Activated CD4-positive, alpha-beta memory T cell treated with anti-CD3 and anti-CD28 coated beads for 36 hours (primary cell): ENCODE results near the gene TM6SF1. TPM values are rescaled to one million over a fixed set of nuclear protein-coding genes. Genes with fewer than 3 reads are reported as not detected.

Source experiments
- microRNA-seq: library from miRNA; unstranded; fragments of <30 nt; microRNA quantifications from one replicate; pipeline ENCODE4 v1.2.0, GENCODE V29; 2022; ENCODE audit warnings: borderline number of aligned reads, borderline microRNAs expressed, borderline replicate concordance
- total RNA-seq, 2 experiments: library from RNA; stranded (reverse); gene quantifications; one replicate each; pipeline ENCODE4 v1.2.3, GENCODE V29; 2021

Gene TM6SF1
- total RNA-seq, 2 experiments from 2014 or later, result 1.9 to 2.2 TPM

Small RNA genes within 50 kb of the gene (microRNA-seq; reads per million reads assigned to microRNA genes)
- gene MIR4515, result 1.6 reads per million

Other genes with a start within 250 kb of the TM6SF1 start
- 1 to 10 TPM; 6.5 to 7.9 TPM for gene HOMER2, start 154.9 kb upstream of the TM6SF1 start, total RNA-seq
- gene RAMAC, start 121.4 kb upstream of the TM6SF1 start, total RNA-seq, result 10 to 100 TPM; 19.0 to 20.2 TPM
- gene C15orf40, start 96.0 kb upstream of the TM6SF1 start, total RNA-seq, result 10 to 100 TPM; 21.8 to 26.3 TPM
- gene BTBD1, start 40.4 kb upstream of the TM6SF1 start, total RNA-seq, result 10 to 100 TPM; 52.9 to 53.3 TPM
- 1 to 10 TPM; 7.1 to 8.0 TPM for gene HDGFL3, start 100.2 kb downstream of the TM6SF1 start, total RNA-seq
- gene BNC1, start 177.0 kb downstream of the TM6SF1 start, total RNA-seq, result not detected